ENCODE results near the gene TFAM.
"Not testable (repeated sequence)": the region's sequence is repeated elsewhere in the genome, so short reads cannot be mapped to it uniquely, and the experiment has no call there.

TFAM gene

GRCh38 chr10:58373442-58373827 lies 11.8 kb upstream of the TFAM start:
- DNase-seq, result no peak

- no peak for DNase-seq
Observed at GRCh38 chr10:58382489-58382995, 2.7 kb upstream of the TFAM start.

- DNase-seq, result no peak
Observed at GRCh38 chr10:58384095-58384494, 1.1 kb upstream of the TFAM start.

- no peak for DNase-seq
Observed at GRCh38 chr10:58384544-58384998, 639 bp upstream of the TFAM start.

- peak; percentile 45 for DNase-seq
Observed at GRCh38 chr10:58385784-58386112, 538 bp downstream of the TFAM start.

- DNase-seq, result no peak
Observed at GRCh38 chr10:58389024-58389423, 3.8 kb downstream of the TFAM start.

GRCh38 chr10:58393317-58393716 lies 8.1 kb downstream of the TFAM start:
- no peak for DNase-seq

- no peak for DNase-seq
Observed at GRCh38 chr10:58394471-58394870, 9.3 kb downstream of the TFAM start.

- DNase-seq, result no peak
Observed at GRCh38 chr10:58396057-58396456, 10.8 kb downstream of the TFAM start.

GRCh38 chr10:58397830-58398229 lies 12.6 kb downstream of the TFAM start:
- no peak for DNase-seq

GRCh38 chr10:58399410-58399809 lies 14.2 kb downstream of the TFAM start:
- no peak for DNase-seq

- no peak for DNase-seq
Observed at GRCh38 chr10:58400609-58401008, 15.4 kb downstream of the TFAM start.

- DNase-seq, result no peak
Observed at GRCh38 chr10:58404001-58404400, 18.8 kb downstream of the TFAM start.

- DNase-seq, result no peak
Observed at GRCh38 chr10:58409956-58410610, 24.9 kb downstream of the TFAM start.

GRCh38 chr10:58412502-58412961 lies 27.3 kb downstream of the TFAM start:
- DNase-seq, result no peak

- DNase-seq, result peak; percentile 62
Observed at GRCh38 chr10:58414270-58415041, 29.2 kb downstream of the TFAM start.

- no peak for DNase-seq
Observed at GRCh38 chr10:58415757-58416156, 30.5 kb downstream of the TFAM start.

GRCh38 chr10:58417902-58418301 lies 32.7 kb downstream of the TFAM start:
- DNase-seq, result not testable (repeated sequence)

GRCh38 chr10:58424176-58424575 lies 39.0 kb downstream of the TFAM start:
- no peak for DNase-seq

- DNase-seq, result not testable (repeated sequence)
Observed at GRCh38 chr10:58428436-58428835, 43.2 kb downstream of the TFAM start.

GRCh38 chr10:58431903-58432302 lies 46.7 kb downstream of the TFAM start:
- no peak for DNase-seq

GRCh38 chr10:58433066-58433465 lies 47.9 kb downstream of the TFAM start:
- no peak for DNase-seq

- DNase-seq, result no peak
Observed at GRCh38 chr10:58433571-58433970, 48.4 kb downstream of the TFAM start.

GRCh38 chr10:58435297-58435985 lies 50.2 kb downstream of the TFAM start:
- peak; percentile 68 for DNase-seq
